OCI-LY1 (cell line): ENCODE measurements around the gene PXYLP1.

Experiments used
- CTCF ChIP-seq: fragments of 200-600 bp; sonication (generic), shearing (Covaris generic); IDR thresholded peaks from 2 replicates; pipeline ENCODE4 v1.5.1; 2017; ENCODE audit warnings: mild to moderate bottlenecking, antibody characterized with exemption, low read length, moderate library complexity, mixed read lengths
- EZH2 ChIP-seq: fragments of 200-600 bp; sonication (generic), shearing (Covaris generic); IDR thresholded peaks from 2 replicates; pipeline ENCODE4 v1.8.0; 2017; ENCODE audit warnings: borderline replicate concordance, mixed run types, mild to moderate bottlenecking, antibody characterized with exemption, low read length, moderate library complexity, mixed read lengths

- TF ChIP-seq CTCF (no peak), EZH2 (no peak)
Measured at GRCh38 chr3:141294301-141294700, 62.7 kb downstream of the PXYLP1 start.
